Measurements from ENCODE around the gene GLRA1.
"Not testable (repeated sequence)": the region's sequence is repeated elsewhere in the genome, so short reads cannot be mapped to it uniquely, and the experiment has no call there.

Gene GLRA1

DNA sequence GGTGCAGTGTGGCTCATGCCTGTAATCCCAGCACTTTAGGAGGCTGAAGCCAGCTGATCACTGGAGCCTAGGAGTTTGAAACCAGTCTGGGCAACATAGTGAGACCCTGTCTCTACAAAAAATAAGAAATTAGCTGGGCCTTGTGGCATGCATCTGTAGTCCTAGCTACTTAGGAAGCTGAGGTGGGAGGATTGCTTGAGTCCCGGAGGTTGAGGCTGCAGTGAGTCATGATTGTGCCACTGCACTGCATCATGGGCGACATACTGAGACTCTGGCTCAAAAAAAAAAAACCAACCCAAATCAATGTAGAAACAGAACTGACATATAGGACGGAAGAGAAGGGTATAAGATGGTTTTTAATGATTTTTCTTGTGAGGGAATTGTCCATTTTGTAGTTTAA, 125.2 kb downstream of the GLRA1 start:
- Histone ChIP-seq H3K4me1 (ENCODE audit: control insufficient read depth, insufficient read depth, low read length) (no peaks in the 10 kb centered on the region), H3K9me3 (ENCODE audit: control insufficient read depth, insufficient read depth, low read length) (no peaks in the 10 kb centered on the region), H3K27ac (ENCODE audit: low read depth, low read length) (no peak overlapping the region), H3K36me3 (ENCODE audit: control insufficient read depth, insufficient read depth, low read length) (peaks cover 97% of the 10 kb centered on the region), H3K27me3 (ENCODE audit: control insufficient read depth, insufficient read depth, low read length) (no peaks in the 10 kb centered on the region), H3K4me3 (ENCODE audit: low read depth, low read length) (no peak overlapping the region), H3K9ac (ENCODE audit: low read depth, low read length) (no peak overlapping the region)

DNA sequence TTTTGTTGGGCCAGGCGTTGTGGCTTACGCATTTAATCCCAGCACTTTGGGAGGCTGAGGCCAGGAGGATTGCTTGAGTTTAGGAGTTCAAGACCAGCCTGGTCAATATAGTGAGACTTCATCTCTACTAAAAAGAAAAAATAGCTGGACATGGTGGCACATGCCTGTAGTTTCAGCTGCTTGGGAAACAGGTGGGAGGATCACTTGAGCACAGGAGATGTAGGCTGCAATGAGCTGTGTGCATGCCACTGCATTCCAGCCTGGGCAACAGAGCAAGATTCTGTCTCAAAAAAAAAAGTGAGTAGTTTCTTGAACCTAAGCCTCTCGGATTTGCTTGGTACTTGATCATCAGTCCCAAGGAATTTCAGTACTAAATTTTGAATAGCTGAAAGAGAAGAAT, 126.0 kb downstream of the GLRA1 start:
- Histone ChIP-seq H3K36me3 (ENCODE audit: control insufficient read depth, insufficient read depth, low read length) (peaks cover 97% of the 10 kb centered on the region), H3K27ac (ENCODE audit: low read depth, low read length) (no peak overlapping the region), H3K4me3 (ENCODE audit: low read depth, low read length) (no peak overlapping the region), H3K9ac (ENCODE audit: low read depth, low read length) (no peak overlapping the region), H3K9me3 (ENCODE audit: control insufficient read depth, insufficient read depth, low read length) (no peaks in the 10 kb centered on the region), H3K27me3 (ENCODE audit: control insufficient read depth, insufficient read depth, low read length) (no peaks in the 10 kb centered on the region), H3K4me1 (ENCODE audit: control insufficient read depth, insufficient read depth, low read length) (no peaks in the 10 kb centered on the region)

DNA sequence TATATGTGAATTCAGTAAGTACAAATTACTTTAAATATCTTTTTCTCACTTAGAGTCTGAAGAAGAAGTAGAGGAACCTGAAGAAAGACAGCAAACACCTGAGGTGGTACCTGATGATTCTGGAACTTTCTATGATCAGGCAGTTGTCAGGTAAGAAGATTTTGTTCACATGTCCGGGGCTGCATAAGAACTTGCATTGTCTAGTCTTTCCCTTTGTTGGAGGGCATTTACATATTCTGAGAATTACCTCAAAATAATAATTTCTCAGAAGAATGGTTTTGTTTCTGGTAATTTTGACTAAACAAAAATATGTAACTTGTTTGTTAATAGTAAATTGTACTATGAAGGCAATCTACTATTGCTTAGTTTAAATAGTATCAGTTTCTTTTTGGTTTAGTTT, 129.2 kb downstream of the GLRA1 start:
- H3K4me3 ChIP-seq (ENCODE audit: low read depth, low read length): no peak overlapping the region
- no peaks in the 10 kb centered on the region for H3K27me3 ChIP-seq (ENCODE audit: control insufficient read depth, insufficient read depth, low read length)
- H3K36me3 ChIP-seq (ENCODE audit: control insufficient read depth, insufficient read depth, low read length): peaks cover 99% of the 10 kb centered on the region
- H3K9me3 ChIP-seq (ENCODE audit: control insufficient read depth, insufficient read depth, low read length): no peaks in the 10 kb centered on the region
- H3K27ac ChIP-seq (ENCODE audit: low read depth, low read length): no peak overlapping the region
- no peak overlapping the region for H3K9ac ChIP-seq (ENCODE audit: low read depth, low read length)
- no peaks in the 10 kb centered on the region for H3K4me1 ChIP-seq (ENCODE audit: control insufficient read depth, insufficient read depth, low read length)

DNA sequence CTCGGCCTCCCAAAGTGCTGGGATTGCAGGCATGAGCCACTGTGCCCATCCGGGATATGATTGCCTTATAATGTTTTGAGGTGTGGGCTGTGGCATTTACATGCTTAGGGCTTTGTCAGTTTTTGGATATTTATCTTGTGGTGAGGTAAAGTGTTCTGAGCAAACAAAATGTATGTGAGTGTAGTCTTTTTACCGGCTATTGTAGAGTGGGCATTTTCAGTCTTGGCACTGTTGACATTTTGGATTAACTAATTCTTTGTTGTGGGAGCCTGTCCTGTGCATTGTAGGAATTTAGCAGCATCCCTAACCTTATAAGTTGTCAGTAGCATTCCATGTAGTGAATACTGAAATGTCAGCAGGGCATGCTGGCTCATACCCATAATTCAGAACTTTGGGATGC, 131.3 kb downstream of the GLRA1 start:
- H3K9ac ChIP-seq (ENCODE audit: low read depth, low read length): no peak overlapping the region
- H3K36me3 ChIP-seq (ENCODE audit: control insufficient read depth, insufficient read depth, low read length): peaks cover 99% of the 10 kb centered on the region
- H3K9me3 ChIP-seq (ENCODE audit: control insufficient read depth, insufficient read depth, low read length): no peaks in the 10 kb centered on the region
- H3K27me3 ChIP-seq (ENCODE audit: control insufficient read depth, insufficient read depth, low read length): no peaks in the 10 kb centered on the region
- no peak overlapping the region for H3K4me3 ChIP-seq (ENCODE audit: low read depth, low read length)
- H3K27ac ChIP-seq (ENCODE audit: low read depth, low read length): no peak overlapping the region
- H3K4me1 ChIP-seq (ENCODE audit: control insufficient read depth, insufficient read depth, low read length): no peaks in the 10 kb centered on the region

DNA sequence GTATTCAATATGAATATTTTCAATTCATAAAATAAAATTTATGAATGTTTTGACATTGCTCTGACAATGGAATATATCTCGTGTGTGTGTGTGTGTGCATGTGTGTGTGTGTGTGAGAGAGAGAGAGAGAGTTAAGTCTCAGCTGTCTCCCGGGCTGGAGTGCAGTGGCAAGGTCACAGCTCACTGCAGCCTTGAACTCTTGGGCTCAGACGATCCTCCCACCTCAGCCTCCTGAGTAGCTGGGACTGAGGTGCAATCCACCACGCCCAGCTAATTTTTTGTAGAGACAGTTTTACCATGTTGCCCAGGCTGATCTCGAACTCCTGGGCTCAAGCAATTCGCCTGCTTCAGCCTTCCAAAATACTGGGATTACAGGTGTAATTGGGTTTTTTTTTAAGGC, 136.8 kb downstream of the GLRA1 start:
- Histone ChIP-seq H3K9me3 (ENCODE audit: control insufficient read depth, insufficient read depth, low read length) (no peaks in the 10 kb centered on the region), H3K36me3 (ENCODE audit: control insufficient read depth, insufficient read depth, low read length) (peaks cover 66% of the 10 kb centered on the region), H3K27me3 (ENCODE audit: control insufficient read depth, insufficient read depth, low read length) (no peaks in the 10 kb centered on the region), H3K4me1 (ENCODE audit: control insufficient read depth, insufficient read depth, low read length) (peaks cover 9% of the 10 kb centered on the region; the same call in 1 of the 2 replicates), H3K9ac (ENCODE audit: low read depth, low read length) (no peak overlapping the region), H3K27ac (ENCODE audit: low read depth, low read length) (no peak overlapping the region), H3K4me3 (ENCODE audit: low read depth, low read length) (no peak overlapping the region)

DNA sequence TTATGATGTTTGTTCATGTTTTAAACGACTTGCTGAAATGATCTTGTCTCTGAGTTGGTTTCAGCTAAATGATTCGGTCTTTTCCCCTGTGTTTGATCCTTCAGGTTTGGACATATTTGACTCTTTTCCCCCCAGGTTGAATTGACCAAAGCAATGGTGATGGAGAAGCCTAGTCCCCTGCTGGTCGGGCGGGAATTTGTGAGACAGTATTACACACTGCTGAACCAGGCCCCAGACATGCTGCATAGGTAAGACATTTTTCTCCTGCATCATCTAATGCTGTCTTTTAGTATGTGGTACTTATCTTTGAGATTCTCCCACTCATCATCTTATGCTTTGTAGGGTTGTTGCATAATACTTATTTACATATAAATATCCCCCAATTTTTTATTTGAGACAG, 138.2 kb downstream of the GLRA1 start:
- Histone ChIP-seq H3K27ac (ENCODE audit: low read depth, low read length) (no peak overlapping the region), H3K4me1 (ENCODE audit: control insufficient read depth, insufficient read depth, low read length) (peaks cover 15% of the 10 kb centered on the region; the same call in 1 of the 2 replicates), H3K9ac (ENCODE audit: low read depth, low read length) (no peak overlapping the region), H3K36me3 (ENCODE audit: control insufficient read depth, insufficient read depth, low read length) (peaks cover 55% of the 10 kb centered on the region), H3K27me3 (ENCODE audit: control insufficient read depth, insufficient read depth, low read length) (no peaks in the 10 kb centered on the region), H3K4me3 (ENCODE audit: low read depth, low read length) (no peak overlapping the region), H3K9me3 (ENCODE audit: control insufficient read depth, insufficient read depth, low read length) (no peaks in the 10 kb centered on the region)

DNA sequence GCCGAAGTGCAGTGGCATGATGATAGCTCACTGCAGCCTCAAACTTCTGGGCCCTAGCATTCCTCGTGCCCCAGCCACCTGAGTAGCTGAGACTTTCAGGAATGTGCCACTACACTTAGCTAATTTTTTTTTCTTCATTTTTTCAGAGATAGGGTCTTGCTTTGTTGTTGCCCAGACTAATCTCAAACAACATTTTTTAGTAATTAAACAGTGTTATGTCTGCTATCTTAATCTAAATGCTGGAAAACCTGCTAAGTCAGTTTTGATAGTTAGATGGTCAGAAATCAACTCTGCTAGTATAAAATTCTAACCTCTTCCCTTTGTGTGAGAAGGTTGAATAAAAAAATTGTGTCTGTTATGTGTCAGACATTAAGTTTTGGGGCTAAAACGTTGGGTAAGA, 140.5 kb downstream of the GLRA1 start:
- Histone ChIP-seq H3K27ac (ENCODE audit: low read depth, low read length) (no peak overlapping the region), H3K36me3 (ENCODE audit: control insufficient read depth, insufficient read depth, low read length) (peaks cover 34% of the 10 kb centered on the region), H3K9me3 (ENCODE audit: control insufficient read depth, insufficient read depth, low read length) (no peaks in the 10 kb centered on the region), H3K4me3 (ENCODE audit: low read depth, low read length) (no peak overlapping the region), H3K27me3 (ENCODE audit: control insufficient read depth, insufficient read depth, low read length) (no peaks in the 10 kb centered on the region), H3K9ac (ENCODE audit: low read depth, low read length) (no peak overlapping the region), H3K4me1 (ENCODE audit: control insufficient read depth, insufficient read depth, low read length) (peaks cover 25% of the 10 kb centered on the region)

DNA sequence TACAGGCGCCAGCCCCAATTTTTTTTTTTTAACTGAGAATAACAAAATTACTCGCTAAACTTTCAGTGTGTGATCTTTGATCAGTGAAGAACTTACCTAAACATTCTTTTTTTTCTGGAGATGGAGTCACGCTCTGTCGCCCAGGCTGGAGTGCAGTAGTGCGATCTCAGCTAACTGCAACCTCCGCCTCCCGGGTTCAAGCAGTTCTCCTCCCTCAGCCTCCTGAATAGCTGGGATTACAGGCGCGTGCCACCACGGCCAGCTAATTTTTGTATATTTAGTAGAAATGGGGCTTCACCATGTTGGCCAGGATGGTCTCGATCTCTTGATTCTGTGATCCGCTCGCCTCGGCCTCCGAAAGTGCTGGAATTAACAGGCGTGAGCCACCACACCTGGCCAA, 141.0 kb downstream of the GLRA1 start:
- not testable (repeated sequence) for H3K4me3 ChIP-seq (ENCODE audit: low read depth, low read length); H3K27me3 ChIP-seq (ENCODE audit: control insufficient read depth, insufficient read depth, low read length); H3K9me3 ChIP-seq (ENCODE audit: control insufficient read depth, insufficient read depth, low read length); H3K27ac ChIP-seq (ENCODE audit: low read depth, low read length); H3K9ac ChIP-seq (ENCODE audit: low read depth, low read length)
- H3K36me3 ChIP-seq (ENCODE audit: control insufficient read depth, insufficient read depth, low read length): peaks cover 29% of the 10 kb centered on the region
- peaks cover 25% of the 10 kb centered on the region for H3K4me1 ChIP-seq (ENCODE audit: control insufficient read depth, insufficient read depth, low read length)

DNA sequence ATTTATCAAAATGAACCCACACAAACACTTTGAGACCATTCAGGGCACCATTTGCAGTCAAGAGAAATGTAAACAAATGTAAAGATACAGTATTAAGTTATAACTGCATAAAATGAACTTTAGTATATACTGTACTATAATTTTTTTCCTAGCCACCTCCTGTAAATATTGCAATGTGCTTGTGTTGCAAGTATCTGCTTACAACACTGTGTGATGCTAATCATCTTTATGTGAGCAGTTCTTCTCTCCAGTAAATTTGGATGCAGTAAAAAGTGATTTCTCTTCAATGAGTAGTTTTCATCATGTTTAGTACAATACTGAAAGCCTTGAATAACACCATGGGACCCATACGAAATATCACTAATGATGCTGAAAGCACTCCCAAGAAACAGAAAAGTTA, 143.4 kb downstream of the GLRA1 start:
- Histone ChIP-seq H3K9ac (ENCODE audit: low read depth, low read length) (no peak overlapping the region), H3K36me3 (ENCODE audit: control insufficient read depth, insufficient read depth, low read length) (peaks cover 24% of the 10 kb centered on the region)

DNA sequence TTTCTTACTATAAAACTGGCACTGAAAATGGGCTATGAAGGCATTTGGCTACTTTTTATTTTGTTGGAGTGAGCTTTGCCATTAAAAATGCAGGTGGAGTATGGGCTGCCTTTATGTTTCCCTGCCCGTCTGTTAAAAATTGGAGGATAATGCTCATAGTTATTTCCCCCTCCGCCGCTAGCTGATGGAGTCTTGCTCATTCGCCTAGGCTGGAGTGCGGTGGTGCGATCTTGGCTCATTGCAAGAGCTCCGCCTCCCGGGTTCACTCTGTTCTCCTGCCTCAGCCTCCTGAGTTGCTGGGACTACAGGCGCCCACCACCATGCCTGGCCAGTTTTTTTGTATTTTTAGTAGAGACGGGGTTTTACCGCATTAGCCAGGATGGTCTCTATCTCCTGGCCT, 144.3 kb downstream of the GLRA1 start:
- Histone ChIP-seq H3K9ac (ENCODE audit: low read depth, low read length) (no peak overlapping the region), H3K27me3 (ENCODE audit: control insufficient read depth, insufficient read depth, low read length) (no peaks in the 10 kb centered on the region), H3K4me3 (ENCODE audit: low read depth, low read length) (no peak overlapping the region), H3K9me3 (ENCODE audit: control insufficient read depth, insufficient read depth, low read length) (no peaks in the 10 kb centered on the region), H3K4me1 (ENCODE audit: control insufficient read depth, insufficient read depth, low read length) (peaks cover 34% of the 10 kb centered on the region), H3K27ac (ENCODE audit: low read depth, low read length) (no peak overlapping the region), H3K36me3 (ENCODE audit: control insufficient read depth, insufficient read depth, low read length) (peaks cover 28% of the 10 kb centered on the region)

More for the DNA sequence above, 143.4 kb downstream of the GLRA1 start:
- H3K27ac ChIP-seq (ENCODE audit: low read depth, low read length): no peak overlapping the region
- H3K27me3 ChIP-seq (ENCODE audit: control insufficient read depth, insufficient read depth, low read length): no peaks in the 10 kb centered on the region
- H3K4me3 ChIP-seq (ENCODE audit: low read depth, low read length): no peak overlapping the region
- H3K9me3 ChIP-seq (ENCODE audit: control insufficient read depth, insufficient read depth, low read length): no peaks in the 10 kb centered on the region
- H3K4me1 ChIP-seq (ENCODE audit: control insufficient read depth, insufficient read depth, low read length): peaks cover 26% of the 10 kb centered on the region

DNA sequence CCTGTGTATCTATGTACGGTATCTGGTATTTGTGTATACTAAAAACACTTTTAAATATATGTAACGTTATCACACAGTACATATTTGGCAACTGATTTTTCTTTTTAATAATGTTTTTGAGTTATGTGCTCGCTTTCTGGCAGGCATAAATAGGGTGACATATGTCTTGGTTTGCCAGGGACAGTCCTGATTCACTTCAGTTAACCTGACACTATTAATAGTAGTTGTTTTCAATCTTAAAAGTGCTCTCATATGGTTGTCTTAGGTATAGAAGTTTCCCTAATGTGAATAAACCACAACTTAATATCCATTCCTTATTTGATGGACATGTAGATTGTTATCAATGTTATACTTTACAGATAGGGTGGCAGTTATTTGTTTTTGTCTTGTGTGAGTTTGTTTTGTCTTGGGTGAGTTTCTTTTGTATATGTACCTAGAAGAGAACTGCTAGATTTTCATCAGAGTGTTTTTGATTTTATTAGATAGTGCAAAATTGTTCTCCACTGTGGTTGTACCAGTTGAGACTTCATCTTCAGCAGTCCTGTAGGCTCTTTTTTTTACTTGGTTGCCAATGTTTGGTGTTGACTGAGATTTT, 145.0 kb downstream of the GLRA1 start:
- H3K9ac ChIP-seq (ENCODE audit: low read depth, low read length): no peak overlapping the region
- no peaks in the 10 kb centered on the region for H3K9me3 ChIP-seq (ENCODE audit: control insufficient read depth, insufficient read depth, low read length)
- no peak overlapping the region for H3K27ac ChIP-seq (ENCODE audit: low read depth, low read length)
- peaks cover 34% of the 10 kb centered on the region for H3K36me3 ChIP-seq (ENCODE audit: control insufficient read depth, insufficient read depth, low read length)
- no peak overlapping the region for H3K4me3 ChIP-seq (ENCODE audit: low read depth, low read length)
- no peaks in the 10 kb centered on the region for H3K27me3 ChIP-seq (ENCODE audit: control insufficient read depth, insufficient read depth, low read length)
- peaks cover 39% of the 10 kb centered on the region for H3K4me1 ChIP-seq (ENCODE audit: control insufficient read depth, insufficient read depth, low read length)

Data from HUES48 (cell line).